Central memory CD4-positive, alpha-beta T cell (primary cell): Measurements from ENCODE around the gene BCAR3.
"Not testable (repeated sequence)": the region's sequence is repeated elsewhere in the genome, so short reads cannot be mapped to it uniquely, and the experiment has no call there.

Experiments
- DNase-seq: peaks from one replicate; pipeline ENCODE4 v3.0.0; 2022

Gene BCAR3

DNA sequence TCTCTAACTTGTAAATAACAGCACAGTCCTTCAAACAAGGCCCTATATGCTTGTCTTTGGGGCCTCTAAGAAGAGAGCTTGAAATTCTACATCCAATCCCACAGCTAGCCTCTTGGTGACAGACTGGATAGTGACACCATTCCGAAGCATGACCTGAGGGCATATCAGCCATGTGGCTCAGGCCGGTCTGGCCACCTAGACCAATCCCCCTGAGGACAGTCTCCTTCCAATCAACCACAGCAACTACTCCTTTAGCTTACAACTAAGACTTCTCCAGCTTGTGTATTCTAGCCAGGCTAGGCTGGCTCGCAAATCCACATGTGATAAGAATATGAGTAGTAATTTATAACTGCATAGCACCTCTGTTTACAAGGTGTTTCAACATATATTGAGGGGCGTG, 14.0 kb downstream of the BCAR3 start:
- no peak for DNase-seq

DNA sequence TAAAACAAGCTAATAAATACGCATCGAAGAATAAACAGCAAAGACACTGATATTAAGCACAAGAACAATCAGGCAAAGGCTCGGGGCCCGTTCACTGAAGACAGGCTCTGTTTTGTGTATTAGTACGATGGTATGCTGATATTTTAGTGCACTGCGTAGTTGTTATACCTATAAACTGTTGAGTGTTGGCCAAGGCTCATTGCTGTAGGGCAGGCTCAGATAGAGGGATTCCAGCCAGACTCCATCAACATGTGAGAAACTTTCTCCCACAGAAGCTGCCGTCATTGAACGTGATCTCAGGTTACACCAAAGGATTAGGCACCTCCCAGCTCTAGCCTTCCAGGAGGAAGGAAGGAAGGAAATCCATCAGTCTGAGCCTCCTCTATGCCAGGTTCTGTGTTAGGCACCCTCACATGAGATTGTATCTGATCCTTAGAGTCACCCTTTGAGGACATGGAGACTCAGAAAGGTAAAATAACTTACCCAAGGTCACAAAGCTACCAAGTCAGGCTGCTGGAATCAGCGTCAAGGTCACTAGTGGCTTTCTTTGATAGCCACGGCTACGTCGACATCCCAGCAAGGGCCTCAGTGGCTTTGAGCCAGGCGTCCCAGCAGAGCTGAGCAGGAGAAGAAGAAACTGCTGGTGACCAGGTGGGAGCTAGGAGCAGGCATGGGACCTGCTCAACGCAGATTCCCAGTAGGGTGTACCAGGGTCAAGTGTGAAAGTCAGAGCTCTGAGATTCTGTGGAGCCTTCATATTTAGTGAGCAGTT, 14.8 kb downstream of the BCAR3 start:
- no peak for DNase-seq

DNA sequence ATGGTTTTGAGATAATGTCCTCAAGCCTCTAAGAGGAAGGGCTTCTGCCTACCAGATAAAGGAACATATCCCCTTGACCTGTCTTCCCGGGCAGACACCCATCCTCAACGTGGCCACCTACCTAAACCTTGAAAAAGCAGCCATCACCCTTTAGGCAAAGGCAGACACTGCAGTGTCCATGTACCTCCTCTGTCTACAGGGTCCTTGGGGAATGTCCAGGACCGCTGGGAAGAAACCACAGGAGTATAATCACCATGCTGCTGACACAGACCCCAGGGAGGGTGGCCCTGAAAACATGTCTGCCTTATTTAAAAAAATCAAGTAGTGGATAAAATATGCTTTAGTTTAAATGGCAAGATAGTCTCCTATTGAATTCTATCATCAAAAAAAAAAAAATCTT, 16.6 kb downstream of the BCAR3 start:
- DNase-seq: no peak

DNA sequence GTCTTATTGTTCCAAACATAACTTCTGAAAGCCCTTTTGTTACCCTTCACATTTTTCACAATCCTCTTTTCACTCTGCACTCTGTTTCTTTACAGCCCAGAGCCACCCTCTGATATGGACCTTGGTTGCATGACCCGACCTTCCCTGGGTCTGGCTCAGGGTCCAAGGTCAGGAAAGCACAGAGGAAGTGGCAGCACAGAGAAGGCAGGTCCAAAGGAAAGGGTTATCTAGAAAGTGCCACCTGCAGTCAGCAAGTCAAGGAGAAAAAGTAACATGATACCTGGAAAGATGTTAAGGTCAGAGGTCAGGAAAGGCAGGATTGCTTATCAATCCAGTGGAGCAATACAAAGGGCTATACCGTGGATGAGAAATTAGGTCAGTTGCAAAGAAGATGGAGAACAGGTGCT, 18.4 kb downstream of the BCAR3 start:
- no peak for DNase-seq

DNA sequence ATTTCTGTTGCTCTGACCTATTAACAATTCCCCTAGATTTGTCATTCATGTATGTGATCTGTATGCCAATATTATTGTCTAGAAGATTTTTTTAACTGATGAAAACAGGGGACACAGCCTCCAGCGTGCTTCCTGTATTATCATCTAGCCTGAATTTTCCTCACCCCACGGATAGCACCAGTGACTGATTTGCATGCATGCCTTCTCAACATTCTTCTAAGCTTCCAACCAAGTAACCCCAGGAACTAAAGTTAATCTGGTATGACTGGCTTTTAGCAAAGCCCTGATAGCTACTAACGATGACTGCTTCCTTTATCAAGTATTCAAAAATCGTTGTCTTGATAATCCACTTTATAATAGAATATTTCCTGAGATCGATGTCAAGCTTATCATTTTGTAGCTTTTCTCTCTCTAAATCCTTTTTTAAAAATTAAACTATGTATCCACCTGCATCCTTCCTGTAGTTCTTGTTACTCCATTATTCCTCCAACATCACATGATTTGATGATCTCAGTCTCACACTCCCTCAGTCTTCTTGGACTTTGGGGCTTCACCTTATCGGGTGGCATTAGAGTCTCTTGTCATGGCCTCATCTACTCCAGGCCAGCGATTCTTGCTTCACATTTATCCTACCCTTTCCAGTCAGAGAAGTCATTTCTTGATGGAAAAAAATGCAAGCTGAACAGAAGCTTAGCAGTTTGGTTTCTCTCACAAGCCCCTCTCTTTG, 19.0 kb downstream of the BCAR3 start:
- no peak for DNase-seq

DNA sequence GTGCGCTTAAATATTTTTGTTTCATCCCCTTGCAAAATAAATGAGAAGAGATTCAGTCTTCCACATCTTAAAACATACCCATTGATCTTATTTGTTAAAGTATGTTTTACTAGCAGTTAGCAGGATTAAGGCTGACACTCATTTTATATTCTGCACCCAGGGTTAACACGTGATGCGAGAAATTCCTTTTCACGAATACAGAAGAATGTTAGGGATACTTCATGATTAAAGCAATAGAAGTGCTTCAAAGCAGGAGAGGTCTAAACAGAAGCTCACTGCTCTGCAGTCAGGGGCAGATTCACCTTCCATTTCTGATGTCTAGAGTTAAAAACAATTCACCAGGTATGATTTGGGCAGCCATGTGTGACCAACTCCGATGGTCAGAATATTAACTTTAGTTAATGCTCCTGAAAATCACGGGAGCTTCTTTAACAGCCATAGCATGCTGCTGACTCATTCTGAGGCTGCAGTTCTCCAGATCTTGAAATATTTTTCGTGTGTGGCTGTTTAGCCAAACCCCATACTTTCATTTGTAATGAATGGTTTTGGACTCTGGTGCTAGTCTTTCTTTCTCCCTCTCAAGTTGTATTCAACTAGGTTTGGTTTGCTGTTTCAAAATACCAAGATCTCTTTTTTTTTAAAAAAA, 19.7 kb downstream of the BCAR3 start:
- no peak for DNase-seq

DNA sequence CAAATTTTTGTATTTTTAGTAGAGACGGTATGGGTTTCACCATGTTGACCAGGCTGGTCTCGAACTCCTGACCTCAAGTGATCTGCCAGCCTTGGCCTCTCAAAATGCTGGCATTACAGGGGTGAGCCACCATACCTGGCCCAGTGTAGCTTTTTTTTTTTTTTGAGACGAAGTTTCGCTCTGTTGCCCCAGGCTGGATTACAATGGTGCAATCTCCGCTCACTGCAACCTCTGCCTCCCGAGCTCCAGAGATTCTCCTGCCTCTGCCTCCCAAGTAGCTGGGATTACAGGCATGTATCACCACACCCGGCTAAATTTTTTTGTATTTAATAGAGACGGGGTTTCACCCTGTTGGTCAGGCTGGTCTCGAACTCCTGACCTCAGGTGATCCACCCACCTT, 20.3 kb downstream of the BCAR3 start:
- DNase-seq: not testable (repeated sequence)

DNA sequence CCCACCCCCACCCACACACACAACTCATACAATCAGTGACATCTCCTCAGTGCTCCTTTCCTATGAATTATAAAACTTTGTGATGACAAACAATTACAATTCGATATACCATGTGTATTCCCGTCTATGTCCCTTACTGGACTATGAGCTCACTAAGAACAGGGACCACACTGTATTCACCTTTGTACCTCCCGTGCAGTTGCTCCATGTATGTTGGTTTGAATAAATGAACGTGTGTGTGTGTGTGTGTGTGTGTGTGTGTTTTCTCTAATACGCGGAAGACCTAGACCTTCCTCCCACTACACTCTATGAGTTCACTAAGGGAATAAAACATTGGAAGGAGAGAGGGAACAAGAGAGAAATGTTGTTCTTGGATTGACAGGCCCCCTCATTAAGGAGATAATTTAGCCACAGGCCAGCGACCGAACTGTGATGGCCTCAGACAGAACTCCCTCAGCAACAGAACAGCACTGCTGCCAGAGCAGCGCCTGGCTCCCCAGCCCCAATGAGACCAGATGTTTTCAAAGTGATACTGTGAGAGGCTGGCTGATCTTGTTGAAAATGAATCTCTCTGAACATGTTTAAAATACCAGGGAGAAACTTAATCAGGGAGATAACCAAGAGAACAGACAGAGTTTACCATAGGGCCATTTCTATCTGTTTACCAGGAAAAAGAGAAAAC, 21.7 kb downstream of the BCAR3 start:
- no peak for DNase-seq

DNA sequence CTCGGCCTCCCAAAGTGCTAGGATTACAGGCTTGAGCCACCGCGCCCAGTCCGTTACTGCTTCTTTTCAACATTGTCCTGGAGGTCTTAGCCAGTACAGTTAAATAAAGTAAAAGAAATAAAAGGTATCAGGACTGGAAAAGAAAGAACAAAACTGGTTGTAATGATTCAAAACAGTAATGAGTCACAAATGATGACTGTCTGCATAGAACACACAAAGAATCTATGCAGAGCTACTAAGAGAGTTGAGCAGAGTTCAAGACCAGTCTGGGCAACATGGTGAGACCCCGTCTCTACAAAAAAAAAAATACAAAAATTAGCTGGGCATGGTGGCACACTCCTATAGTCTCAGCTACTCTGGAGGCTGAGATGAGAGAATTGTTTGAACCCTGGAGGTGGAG, 23.4 kb downstream of the BCAR3 start:
- no peak for DNase-seq

DNA sequence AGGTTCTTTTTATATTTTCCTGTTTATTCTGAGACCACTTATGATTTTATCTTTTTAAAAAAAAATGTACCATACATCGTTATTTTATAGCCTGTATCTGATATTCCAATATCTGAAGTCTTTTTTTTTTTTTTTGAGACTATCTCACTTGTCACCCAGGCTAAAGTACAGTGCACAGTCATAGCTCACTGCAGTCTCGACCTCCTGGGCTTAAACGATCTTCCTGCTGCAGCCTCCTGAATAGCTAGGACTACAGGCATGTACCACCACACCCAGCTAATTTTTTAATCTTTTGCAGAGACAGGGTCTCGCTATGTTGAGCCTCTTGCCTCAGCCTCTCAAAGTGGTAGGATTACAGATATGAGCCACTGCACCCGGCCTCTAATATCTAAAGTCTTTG, 25.1 kb downstream of the BCAR3 start:
- no peak for DNase-seq

DNA sequence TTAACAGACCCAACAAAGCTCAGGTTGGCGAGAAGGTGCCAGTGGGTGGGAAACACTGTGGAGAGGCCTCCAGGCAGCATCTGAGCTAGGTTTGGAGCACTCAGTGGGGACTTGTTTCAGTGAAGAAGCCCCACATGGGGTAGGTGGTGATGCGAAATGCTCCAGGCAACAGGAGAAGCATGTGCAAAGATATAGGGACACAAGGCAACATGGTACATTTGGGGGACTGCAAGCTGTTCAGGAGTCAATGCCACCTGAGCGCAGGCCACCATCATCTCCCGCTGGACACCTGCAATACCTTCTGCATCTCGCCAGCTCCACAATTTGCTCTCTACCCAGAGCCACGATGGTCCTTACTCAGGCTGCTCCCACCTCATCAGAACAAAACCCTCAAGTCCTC, 28.0 kb downstream of the BCAR3 start:
- no peak for DNase-seq

DNA sequence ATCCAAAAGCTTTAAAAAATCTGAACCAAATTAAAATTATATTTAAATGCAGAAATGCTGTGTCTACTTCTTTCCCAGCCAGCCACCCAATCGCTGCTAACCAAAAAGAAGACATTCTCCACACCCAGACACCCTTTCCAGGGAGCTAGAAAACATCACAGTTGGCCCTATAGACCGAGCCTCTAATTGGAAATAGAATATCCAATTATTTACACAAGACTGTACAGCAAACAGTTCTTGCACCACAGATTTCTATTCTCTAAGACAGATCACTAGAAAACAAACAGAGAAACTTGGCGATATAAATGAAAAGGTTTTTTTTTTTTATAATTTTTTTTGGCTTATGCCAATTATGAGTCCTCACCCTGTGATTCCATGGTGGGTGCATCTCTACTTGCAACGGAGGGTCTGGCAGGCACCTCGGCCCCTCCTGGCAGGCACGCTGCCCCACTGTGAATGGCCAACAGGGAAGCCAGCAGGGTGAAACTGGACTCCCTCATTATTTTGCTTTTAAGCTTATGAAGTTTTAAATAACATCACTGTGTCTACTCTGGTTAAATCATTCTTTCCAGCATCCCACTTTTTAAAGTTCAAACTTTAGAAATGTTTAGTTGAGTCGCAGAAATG, 29.2 kb downstream of the BCAR3 start:
- no peak for DNase-seq

DNA sequence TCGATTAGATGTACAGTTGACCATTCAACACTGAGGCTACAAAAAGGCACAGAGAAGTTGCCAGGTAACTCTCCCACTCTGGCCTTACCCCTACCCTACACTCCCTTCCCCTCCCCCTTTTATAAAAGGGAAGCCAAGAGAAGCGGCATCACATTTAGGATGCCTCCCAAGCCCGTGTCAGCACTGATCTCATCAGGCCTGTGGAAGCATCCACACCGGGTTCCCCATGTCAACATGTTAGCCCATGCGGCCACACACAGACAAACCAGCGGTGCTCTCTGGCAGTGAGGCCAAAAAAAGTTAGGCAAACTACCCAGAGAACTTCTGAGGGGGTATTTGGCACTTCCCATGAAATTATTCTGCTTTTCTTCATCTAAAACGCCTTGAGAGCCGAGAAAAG, 29.9 kb downstream of the BCAR3 start:
- DNase-seq: no peak

DNA sequence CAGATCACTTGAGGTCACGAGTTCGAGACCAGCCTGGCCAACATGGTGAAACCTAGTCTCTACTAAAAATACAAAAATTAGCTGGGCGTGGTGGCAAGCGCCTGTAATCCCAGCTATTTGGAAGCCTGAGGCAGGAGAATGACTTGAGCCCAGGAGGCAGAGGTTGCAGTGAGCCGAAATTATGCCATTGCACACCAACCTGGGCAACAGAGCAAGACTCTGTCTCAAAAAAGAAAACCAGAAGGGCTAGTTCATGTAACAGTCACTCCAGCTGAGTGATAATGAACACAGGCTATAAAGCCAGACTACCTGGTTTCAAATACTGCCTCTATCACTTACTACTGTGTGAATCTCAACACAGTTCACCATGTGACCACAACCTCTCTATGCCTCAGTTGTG, 31.5 kb downstream of the BCAR3 start:
- DNase-seq: not testable (repeated sequence)

DNA sequence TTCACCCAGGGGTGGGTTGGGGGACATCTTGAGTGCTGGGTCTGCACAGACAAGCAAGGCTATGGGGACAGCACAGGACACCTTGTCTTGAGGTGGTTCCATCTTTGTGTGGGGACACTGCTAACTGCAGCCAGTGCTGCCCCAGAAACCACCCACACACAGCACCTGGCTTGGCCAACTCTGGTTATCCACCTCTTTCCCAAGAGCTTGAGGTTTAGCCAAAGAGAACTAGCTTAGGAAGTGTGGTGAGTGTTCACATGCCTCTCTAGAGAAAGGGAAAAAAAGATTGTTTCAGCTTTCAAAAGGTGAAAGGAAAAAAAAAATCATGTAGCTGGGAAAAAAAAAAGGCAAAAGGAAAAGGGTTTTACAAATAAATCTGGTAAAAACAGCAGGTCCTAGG, 32.4 kb downstream of the BCAR3 start:
- no peak for DNase-seq

DNA sequence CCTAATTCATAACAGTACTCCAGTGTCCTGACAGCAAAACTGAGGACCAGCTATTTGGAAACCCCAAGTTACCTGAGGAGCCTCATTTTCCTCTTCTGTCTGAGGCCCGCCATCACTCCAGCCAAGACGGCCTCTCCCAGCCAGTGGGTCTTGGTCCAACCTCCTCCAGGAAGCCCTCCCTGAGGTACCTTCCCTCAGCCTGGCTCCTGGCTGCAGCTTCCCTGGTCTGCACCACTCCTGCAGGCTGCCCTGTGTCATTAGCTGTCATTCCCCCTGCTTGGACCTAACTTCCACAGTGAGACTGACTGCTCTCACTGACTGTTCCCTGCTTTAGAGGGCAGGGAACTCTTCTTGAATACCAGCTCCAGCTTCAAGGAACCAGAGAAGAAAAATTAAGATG, 33.0 kb downstream of the BCAR3 start:
- no peak for DNase-seq

DNA sequence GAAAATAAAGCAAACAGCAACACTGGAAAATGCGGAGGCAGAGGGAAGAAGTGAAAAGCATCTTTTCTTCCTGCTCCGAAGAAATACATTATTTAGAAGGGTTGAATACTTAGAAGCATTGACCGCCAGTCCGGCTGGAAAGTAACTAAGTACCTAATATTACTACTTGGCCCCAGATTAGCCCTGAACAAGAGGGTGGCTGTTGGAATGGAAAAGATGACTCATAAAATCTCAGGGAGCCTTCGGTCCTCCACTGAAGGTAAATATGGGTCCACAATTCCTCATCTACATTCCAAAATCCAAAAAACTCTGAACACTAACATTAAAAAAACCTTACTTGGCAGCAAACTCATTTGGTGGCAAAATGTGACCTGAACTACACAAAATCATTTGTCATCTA, 40.1 kb downstream of the BCAR3 start:
- DNase-seq: no peak

DNA sequence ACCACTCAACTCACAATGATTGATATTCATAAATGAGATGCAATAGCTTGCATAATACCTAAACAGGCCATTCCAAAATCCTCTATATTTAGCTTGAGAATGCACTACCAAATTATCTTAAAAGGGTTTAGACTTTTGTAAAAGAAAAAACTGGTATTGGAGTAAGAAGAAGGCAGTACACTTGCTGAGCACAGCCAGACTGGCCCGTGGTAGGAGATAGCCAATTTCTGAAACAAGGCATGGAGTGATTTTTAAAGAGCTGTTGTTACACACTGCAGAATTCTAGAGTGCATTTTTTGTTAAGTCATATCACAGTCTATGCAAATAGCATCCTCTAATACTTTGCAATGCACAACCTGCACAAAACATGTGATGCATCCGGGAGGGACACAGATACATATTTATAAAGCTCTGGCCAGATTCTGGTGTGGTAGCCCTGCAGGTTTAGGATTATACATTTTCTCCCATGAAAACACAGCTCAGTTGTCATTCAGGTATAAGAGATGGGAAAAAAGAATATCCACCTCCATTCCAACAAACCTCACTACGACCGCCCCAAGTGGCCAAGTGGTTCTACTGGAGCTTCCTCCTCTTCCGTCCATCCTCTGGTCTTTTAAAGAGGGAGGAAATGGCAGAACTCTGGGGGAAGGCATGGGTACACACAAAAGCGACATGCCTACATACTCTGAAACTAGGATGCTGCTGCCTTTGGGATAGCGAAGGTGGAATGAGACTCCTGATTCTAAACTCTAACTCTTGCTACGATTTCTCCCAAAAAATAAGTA, 40.8 kb downstream of the BCAR3 start:
- no peak for DNase-seq

DNA sequence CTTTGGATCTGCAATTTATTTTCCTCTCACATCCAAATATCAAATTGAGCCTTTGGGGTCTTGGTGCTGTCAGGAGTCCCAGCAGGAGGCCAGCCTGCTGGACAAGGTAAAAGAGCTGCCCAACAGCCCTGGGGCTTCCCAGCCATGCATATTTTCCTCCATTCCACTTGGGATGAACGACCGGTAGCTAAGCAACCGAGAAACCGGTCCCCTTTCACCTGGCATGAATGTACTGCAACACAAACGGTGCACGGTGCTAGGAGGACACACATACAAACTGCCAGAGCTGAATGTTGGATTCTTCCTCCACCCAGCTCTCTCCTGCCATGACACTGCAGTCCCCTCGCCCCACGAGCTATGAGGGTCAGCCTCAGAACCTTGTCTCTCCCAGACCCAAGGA, 42.7 kb downstream of the BCAR3 start:
- DNase-seq: no peak

DNA sequence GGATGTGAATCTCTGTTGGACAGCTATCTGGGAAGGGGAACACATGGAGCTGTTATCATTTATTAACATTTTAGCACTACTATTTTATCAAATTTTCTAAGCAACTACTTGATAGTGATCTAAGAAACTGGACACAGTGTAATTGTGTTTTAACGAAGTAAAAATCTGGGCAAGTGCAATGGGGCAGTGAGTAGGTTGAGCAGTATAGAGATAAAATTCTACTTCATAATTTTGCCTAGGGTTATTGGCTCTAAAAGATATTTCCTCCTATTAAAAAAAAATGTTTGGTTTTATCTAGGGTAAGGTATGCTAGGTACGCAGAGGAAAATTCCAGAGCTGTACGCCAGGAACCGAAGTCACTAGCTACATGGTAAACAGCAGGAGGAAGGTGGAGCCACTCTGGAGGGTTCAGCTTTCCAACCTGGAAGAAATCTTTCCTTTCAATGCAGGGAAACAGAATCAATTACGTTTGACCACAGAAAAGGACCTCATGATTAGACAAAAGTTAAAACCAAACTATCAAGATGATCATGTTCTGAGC, 43.3 kb downstream of the BCAR3 start:
- DNase-seq: no peak

DNA sequence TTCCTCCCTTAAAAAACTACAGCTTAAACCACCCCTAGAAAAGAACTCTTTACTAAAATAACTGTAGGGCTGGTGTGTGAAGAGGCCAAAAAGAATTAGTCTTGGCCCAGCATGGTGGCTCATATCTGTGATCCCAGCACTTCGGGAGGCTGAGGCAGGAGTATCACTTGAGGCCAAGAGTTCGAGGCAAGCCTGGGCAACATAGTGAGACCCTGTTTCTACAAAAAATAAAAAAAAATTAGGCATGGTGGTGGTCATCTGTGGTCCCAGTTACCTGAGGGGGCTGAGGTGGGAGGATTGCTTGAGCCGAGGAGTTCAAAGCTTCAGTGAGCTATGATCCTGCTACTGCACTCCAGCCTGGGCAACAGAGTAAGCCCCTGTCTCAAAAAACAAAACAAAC, 44.9 kb downstream of the BCAR3 start:
- no peak for DNase-seq
